HG02852 (cell line): ENCODE measurements around the gene BBX.

ENCODE experiments used
- ATAC-seq: cut with Tn5 transposase; IDR thresholded peaks from one replicate; pipeline ENCODE4 v1.9.1; 2021; ENCODE audit warnings: mild to moderate bottlenecking, moderate library complexity; ENCODE audit not compliant: unreplicated experiment

Gene BBX

DNA sequence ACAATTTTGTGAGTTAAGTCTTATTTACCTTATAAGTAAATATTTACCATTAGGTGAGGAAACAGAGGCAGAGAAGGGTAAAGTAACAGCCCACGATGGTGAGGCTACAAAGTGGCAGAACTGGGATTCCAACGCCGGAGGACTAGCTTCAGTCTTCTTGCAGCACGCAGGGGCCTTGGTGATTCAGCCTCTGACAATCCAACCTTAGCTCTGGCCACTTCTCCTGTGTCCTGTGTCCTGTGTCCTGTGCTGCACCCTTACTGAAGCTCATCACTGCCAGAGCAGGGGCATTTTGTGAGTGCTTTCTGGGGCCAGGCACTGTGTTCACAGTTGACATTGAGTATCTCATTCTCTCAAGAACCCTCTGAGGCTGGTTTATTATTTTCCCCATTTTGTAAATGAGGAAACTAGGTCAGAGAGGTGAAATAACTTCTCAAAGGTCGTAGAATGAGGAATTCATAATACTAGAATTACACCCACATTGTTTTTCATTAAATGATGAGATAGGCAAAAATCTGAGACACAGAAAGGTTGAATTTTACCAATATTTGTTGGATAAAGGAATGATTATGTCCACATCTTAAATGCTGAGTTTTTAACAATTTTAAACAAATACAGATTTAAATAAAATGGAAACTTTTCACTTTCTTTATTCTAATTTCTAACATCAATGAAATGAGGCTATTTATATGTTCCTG is 215.9 kb downstream of the BBX start:
- no peak for ATAC-seq

DNA sequence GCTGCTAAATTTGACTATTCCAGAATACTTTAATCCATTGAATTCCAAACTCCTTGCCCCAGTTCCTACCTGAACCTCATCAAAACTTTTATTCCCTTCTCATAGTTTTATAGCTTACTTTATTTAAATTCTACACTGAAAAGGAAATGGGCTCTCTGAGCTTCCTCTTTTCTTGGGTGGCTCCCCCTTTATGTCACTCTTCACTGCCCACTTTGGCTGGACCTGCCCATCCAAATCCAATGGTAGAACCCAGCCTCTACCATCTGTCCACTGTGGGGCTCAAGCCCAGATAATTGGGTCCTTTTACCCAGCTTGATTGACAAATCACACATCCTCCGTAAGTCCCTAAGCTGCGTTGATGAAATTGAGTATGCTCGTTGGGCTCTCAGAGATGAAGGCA is 216.5 kb downstream of the BBX start:
- ATAC-seq: no peak

GRCh38 chr3:107740992-107741896 is 218.5 kb downstream of the BBX start:
- no peak for ATAC-seq

DNA sequence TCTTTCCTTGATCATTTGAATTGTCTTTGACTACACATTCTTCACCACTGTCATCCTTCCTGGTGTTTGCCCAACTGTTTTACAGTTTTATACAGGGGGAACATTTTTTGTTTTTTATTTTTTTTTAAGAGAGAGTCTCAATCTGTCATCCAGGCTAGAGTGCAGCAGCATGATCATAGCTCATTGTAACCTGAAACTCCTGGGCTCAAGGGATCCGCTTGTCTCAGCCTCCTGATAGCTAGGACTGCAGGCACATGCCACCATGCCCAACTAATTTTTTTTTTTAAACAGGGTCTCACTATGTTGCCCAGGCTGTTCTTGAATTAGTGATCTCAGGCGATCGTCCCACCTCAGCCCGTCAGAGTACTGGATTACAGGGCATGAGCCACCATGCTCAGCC is 222.6 kb downstream of the BBX start:
- ATAC-seq: no peak

GRCh38 chr3:107752202-107752990 is 229.6 kb downstream of the BBX start:
- no peak for ATAC-seq

DNA sequence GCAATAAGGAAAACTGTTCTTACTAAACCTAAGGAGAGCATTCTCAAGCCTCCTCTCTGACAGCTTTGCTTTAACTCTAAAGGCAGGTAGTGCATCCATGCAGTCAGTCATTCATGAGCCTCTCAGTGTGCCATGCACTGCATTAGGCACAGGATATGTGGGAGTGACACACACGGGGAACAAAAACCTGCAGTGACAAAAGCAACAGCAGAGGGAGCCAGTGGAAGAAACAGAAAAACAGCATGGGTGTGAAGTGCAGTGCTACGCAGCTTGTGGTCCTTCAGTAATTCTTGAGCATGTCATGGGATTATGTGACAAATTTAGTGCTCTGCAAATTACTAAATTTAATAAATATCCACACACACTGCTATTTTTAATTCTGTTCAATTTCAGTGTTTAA is 230.7 kb downstream of the BBX start:
- ATAC-seq: no peak

DNA sequence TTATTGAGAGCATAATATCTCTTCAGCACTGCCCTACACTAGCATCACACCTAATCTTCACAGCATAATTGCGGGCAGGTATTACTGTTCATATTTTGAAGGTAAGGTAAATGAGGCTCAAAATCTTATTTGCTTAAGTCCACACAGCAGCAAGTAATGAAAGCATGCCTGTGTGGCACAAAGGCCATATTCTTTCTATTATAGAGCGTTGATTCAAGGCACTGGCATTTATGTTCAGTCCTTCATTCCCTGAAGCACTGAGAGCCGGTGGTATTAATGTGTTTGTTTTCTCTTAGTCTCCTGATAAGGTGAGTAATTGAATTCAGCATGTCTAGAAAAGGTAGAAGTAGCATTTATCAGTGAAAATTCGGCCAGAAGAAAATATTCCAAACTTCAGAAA is 231.2 kb downstream of the BBX start:
- ATAC-seq: no peak

DNA sequence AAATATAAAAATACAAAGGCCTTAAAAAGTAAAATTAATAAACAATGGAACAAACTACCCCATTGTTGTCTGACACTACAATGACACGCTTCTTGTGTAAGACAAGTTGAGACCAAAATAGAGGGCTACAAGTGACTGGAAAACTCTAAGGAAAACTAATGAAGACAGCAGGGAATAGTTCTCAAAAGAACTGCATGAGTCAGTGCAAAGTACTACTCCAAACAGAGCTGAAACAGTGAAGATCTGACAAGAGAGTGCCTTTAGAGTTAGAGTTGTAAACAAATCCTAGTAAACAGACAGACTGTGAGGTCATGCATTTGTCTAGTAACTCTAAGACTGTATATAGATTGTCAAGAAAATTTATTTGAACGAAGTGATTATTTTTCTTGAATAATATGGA is 233.9 kb downstream of the BBX start:
- ATAC-seq: no peak

DNA sequence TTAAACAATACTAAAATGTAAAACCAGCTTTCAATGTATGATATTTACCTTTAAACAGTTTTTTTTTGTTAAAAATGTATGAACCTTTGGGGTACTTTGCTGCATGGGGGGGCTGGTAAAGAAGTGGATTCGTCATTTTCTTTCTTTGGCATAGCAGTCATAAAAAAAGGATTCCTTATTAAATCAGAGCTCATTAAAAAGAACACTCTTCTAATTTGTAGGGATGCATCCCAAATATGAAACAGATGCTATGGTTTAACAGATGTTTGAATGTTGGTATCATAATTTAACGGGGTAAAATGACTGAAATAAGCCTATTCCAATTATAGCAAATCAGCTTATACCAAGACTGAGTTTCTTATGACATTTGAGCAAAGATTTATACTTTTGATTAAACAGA is 234.4 kb downstream of the BBX start:
- no peak for ATAC-seq

DNA sequence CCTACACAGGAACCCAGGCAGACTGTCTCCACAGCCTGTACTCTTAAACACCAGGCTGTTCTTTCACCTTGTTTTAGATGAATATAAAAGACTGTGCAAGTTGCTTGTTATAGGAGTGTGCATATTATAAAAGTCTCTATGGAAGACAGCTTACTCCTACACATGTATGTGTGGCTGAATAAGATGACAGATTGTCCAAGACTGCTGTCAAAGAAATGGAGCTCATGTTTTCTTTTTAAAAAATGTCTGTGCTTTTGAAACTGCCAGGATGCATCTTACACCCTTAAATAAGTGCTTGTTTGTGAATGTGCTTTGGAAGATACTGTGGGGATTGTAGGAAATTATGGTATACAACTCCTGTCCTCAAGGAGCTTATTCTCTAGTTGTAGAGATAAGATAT is 237.4 kb downstream of the BBX start:
- no peak for ATAC-seq

DNA sequence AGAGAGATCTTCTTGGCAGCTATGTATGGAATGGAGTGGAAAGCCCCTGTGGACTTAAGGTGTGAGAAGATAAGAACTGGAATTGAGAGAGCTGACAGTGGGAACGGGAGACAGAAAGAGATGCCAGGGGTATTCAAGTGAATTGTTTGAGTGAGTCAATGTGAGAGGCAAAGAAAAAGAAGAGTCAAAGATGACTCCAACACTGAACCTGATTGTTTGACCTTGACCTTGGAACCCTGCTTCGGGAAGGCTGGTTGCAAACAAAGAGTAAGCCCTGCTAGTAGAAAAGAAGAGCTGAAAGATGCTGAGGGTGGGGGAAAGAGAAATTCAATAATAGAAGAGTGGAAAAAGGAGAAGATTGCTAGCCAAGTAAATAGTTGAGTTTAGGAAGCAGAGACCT is 238.6 kb downstream of the BBX start:
- ATAC-seq: no peak

- ATAC-seq: no peak
These were observed 242.8 kb downstream of the BBX start for GRCh38 chr3:107765524-107765923.

- ATAC-seq: no peak
These were observed 245.3 kb downstream of the BBX start for GRCh38 chr3:107767897-107768605.

GRCh38 chr3:107769882-107770281 is 247.1 kb downstream of the BBX start:
- no peak for ATAC-seq

- no peak for ATAC-seq
These were observed 249.3 kb downstream of the BBX start for GRCh38 chr3:107772016-107772415.

DNA sequence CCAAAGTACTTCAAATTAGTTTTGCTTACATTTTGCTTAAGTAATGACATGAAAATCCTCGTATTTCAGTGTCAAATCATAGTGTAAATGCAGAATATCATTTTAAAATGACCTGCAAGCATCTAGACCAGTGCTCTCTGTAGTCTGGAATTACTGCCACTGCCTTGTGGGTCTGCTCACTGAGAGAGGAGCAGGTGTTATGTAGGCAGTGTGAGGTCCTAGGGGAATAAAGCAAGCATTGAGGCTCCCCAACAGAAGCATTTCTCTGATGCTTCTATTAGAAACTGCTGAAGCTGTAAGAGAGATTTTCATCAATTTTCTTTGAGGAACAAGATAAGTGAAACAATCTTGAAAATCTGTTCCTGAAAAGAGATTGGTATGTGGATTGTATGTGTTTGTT is 253.2 kb downstream of the BBX start:
- ATAC-seq: no peak

DNA sequence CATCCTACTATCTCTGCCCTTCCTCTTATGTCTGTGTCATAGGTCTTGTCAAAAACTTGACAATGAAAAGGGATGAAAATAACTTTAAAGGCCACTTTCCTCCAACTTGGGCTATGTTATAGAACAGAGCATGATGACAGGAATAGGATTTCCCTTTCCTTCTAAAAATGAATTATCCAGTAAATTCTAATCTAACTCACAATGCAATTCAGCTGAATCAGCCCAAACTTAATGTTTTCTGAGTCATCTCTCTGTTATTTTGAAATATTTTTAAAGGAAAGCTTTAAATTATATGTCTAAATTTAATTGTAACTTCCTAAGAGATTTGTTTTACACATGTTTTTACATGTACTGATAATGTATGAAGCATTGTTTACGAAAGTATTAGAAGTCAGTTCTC is 258.5 kb downstream of the BBX start:
- no peak for ATAC-seq

DNA sequence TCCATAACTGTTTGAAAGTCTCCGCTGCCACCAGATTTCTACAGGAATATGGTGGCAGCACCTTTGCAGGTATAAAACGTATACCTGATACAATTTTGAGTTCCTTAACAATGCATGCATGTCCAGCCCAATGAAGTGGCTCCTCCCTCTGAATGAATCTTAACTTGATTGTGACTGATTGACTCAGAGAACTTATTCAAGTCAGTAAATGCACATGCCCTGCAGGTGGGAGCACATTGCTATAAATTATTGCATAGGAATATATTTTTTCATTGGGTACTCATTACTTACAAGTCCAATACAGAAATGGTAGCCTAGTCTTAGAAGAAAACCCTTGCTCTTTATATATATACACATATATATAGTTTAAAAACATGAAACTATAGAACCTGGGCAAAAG is 259.3 kb downstream of the BBX start:
- ATAC-seq: no peak

GRCh38 chr3:107790612-107791011 is 267.9 kb downstream of the BBX start:
- ATAC-seq: no peak

DNA sequence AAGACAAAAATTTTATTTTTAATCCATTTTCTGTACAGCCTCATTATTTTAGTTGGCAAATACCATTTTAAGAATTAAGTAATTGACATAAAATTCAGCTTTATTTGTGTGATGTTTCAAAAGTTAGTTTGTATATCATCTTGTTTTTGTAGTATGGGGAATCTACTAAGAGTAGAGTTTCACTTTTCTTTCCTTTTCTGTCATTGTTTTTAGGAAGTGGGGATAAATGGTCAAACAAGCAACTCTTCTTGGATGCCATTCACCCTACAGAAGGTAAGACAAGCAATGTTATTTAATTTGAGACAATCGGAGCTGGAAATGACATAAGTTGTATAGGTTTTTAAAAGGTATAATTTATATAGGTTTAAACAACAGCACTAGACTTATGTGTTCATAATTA is 268.3 kb downstream of the BBX start:
- no peak for ATAC-seq

- ATAC-seq: no peak
These were observed 268.7 kb downstream of the BBX start for GRCh38 chr3:107791450-107791849.
